Inferior parietal cortex (tissue), 1 donor: Measurements from ENCODE around the gene EME2.

Experiments used
- DNase-seq: peaks from one replicate; pipeline ENCODE4 v3.0.0-alpha.2; 2016; ENCODE audit errors: extremely low spot score

The EME2 gene

DNA sequence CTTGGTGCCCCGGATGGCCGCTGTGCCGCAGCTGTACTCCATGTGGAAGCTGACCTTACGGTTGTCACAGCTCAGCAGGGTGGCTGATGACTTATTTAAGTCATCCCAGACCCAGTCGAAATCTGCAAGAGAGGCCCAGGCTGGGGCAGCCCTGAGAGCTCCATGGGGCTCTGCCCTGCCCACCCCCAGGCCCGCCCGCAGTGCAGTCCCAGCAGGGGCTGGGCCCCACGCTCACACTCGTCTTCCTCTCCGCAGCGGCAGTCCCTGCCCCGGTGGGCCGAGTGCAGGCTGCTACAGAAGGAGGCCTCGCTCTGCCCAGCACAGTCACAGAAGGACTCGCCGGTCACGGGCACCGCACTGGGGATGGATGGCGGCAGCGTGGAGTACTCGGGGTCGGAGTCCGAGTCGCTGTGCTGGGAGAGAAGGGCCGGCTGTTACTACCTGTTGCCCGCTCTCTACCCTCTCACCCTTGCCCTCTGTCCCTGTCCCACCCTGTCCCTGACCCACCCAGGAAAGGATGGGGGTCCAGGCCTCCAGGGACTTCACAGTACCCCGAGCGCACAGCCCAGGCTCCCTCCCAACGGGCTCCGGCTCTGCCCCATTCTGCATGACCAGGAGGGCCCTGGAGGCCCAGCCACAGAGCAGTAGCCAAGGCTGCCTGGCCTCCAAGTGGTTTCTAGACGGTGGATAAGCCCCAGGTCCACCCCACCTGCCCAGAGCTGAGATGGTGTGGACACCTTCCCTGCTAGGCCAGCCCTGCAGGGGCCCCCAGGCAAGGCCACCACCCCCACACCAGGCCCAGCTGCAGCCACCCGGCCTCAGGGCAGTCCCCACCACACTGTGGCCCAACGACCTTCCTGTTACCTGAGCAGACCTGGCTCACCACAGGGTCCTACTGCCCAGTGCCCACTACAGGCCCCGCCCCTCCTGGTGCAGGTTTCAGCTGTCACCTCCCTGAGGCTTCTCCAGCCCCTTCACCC, 5.9 kb downstream of the EME2 start:
- DNase-seq: no peak

DNA sequence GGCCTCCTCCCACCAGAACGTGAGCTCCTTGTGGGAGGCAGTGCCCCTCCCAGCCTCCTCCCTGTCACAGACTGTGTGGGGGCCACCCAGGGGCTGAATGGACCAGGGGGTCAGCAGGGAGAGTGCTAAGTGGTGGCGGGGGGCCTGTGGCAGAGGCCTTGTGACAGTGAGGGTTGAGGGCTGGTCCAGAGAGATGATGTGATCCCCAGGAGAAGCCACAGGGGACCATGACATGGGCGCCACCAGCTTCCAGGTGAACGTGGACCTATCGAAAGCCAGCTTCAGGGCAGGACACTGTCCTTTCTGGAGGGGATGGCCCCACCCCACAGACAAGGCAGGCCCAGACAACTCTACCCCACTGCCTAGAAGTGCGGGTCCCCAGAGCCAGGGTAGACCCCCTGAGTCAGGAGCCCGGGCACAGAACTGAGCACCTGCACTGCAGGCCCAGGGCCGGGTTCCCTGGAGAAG, 6.7 kb downstream of the EME2 start:
- DNase-seq: no peak

DNA sequence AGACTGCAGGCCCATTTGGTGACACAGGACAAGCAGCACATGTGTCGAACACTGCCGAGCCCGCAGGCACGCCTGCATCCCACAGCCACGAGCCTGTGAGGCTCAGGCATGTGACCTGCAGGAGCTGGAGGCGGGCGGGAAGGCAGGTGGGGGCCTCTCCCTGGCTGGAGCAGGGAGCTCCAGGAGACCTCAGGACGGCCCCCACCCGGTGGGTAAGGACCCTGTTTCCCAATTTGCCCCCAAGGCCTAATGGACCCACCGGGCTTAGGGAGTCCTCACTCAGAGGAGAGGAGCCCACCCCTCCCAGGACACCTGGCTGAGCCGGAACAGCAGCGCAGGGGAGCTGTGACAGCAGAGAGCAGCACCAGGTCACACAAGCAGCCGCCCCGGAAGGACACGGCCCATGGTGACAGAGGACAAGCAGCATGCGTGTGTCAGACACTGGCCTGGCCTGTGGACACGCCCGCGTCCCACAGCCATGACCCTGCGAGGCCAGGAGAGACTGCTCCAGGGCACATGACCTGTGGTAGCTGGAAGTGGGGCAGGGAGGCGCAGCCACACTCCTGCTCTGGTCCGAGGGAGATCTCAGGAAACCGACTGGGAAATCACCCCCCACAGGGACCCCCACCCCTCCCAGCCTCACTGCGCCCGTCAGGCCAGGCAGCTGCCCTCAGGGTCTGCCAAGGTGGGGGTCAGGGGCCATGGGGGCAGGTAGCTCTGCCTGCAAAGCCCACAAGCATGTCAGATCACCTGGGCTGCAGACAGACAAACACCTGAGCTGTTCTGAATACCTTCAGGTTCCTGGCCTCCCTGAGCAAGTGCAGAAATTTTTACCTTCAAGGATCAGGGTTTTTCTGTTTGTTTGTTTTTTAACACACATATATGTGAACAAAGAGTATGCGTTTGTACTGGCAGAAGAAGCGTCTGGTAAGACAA, 7.4 kb downstream of the EME2 start:
- no peak for DNase-seq

DNA sequence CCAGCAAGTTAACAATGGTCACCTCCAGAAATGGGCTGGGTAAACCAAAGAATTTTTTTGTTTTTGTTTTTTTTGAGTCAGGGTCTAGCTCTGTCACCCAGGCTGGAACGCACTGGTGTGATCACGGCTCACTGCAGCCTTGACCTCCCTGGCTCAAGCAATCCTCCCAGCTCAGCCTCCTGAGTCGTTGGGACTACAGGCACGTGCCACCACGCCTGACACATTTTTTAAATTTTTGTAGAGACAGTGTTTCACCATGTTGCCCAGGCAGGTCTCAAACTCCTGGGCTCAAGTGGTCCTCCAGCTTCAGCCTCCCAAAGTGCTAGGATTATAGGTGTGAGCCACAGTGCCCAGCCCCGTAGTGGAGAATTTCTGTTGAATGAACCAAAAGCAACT, 8.1 kb downstream of the EME2 start:
- no peak for DNase-seq

DNA sequence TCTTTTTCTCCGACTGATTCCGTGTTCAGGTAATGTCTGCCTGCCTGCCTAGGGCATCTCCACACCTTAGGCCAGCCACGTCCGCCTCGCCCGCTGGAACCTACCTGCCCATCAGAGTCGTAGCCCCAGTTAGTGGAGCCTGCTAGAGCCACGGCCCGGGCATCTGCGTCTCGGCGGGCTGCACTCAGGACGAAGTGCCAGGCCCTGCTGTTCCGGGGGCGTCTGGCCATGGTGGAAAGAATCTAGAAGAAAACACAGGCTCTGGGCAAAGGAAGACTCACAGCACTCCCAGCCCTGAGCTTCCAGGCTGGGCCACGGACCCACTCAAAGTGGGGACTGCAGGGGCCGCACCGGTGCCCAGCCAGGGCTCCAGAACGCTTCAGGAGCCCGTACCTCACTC, 8.6 kb downstream of the EME2 start:
- no peak for DNase-seq

DNA sequence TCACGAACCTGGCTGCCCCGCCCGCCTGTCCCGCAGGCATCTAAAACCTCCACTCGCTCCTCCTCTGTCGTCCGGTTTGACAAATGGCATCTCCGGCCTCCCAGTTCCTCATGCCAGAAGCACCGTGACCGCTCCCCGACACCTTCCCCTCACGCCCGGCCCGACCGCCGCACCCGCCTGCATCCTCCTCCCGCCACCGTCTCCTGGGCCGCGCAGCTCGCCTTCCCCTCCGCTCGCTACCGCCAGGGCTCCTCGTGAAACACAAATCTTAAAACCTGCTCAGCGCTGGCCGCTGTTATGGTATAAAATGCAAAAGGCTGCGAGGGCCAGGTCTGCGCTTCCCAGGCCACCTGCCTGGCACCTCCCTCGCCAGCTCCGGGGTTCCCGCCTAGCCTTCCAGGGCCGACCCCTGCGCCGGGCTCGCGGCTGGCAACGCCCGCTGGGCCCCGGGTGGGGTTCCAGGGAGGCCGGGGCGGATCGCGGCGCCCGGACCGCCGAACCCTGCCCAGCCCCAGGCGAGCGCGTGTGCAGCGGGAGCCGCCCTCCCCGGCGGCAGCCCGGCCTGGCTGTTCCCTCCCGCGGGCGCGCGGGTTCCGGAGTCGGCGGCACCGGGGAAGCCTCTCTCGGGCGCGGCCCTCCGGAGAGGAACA, 9.3 kb downstream of the EME2 start:
- DNase-seq: no peak

DNA sequence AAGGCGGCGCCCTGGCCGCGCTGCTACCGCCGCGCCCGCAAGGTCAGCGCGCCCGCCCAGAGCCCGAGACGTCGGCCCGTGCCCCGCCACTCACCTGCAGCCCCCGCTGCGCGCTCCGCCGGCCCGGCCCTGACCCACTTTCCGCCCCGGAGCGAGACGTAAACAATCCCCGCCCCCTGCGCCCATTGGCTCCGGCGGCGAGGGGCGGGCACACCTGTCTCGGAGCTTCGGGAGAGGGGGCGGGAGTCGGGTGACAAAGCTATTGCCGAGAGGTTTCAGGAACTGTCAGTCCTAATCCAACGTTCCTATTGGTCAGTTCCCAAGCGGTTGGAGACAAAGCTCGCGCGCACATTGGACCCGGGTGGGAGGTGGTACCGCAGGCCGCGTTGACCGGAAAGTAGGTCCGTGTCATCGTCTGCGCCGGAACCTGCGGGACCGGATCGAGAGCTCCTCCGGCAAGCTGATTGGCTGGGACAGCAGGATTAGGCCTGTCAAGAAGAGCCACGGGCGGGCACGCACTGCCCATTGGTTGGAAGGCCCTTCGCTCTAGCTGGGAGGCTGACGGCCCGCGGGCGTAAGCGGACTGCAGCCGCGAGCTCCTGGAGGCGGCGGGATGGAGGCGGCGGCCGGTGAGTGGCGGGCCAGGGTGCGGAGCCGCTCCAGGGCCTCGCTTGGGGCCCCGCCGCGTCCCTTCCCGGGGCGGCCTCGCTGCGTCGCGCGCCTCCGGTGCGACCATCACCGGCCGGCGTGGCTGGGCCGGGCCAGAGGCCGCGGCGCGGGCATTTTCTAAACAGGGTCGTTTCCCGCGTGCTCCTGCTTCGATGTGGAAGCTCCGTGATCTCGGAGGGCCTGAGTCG, 10.0 kb downstream of the EME2 start, which contains the start of the genes NUBP2 and SPSB3:
NUBP2 (plus strand) TSS at position 553 of the 857 bp plus-strand sequence; CDS start at position 614, 61 bp downstream.
SPSB3 (minus strand) TSS at position 164 of the 857 bp plus-strand sequence. CDS start 1,088 bp downstream, outside the sequence.
- peak; percentile 100 for DNase-seq

DNA sequence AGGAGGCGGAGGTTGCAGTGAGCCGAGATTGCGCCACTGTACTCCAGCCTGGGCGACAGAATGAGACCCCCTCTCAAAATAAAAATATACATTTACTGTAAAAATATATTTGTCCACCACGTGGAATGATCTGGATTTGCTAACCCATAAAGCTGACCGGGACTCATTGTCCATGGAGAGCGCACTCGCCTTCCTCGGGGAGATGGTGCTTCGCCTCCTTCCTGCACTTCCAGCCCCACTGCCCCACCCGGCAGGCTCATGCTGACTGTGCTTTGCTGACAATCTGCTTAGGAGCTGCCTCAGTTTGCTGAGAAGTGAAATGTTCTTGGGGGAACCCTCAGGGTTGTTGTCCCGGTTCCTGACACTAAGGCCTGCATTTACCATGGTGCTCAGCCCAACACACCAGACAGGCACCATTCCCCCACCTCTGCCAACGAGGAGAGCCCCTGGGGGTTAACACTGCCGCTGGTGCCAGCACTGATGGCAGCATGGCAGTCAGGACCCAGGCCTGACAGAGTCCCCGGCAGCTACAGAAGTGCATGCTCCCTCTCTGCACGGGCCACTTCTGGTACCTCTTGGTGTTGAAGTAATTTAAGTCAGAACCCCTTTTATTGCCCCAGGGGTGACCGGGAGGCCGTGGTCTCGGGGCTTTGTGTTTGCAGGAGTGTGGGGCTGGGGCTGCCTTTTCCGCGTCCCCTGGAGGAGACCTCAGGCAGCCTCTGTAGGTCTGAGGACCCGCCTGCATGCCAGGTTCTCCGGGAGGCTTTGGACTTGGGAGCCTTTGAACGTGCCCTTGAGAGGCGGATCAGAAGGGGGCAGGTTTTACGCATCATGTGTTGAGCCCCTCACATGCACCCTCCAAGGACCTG, 12.6 kb downstream of the EME2 start:
- DNase-seq: no peak

DNA sequence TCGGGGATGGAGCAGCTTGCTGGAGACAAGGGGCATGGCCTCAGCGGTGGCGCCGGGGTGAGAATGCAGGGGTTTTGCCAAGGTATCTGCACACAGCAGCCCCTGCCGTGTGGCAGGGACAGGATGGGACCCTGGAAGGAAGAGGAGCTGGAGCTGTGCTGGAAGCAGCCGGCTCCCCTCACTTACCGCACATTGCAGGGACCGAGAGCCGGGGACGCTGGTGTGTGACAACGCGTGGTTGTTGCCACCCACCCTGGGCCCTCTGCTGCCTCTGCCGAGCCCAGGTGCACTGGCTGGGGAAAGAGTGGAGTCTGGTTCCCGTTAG, 13.2 kb downstream of the EME2 start:
- no peak for DNase-seq

DNA sequence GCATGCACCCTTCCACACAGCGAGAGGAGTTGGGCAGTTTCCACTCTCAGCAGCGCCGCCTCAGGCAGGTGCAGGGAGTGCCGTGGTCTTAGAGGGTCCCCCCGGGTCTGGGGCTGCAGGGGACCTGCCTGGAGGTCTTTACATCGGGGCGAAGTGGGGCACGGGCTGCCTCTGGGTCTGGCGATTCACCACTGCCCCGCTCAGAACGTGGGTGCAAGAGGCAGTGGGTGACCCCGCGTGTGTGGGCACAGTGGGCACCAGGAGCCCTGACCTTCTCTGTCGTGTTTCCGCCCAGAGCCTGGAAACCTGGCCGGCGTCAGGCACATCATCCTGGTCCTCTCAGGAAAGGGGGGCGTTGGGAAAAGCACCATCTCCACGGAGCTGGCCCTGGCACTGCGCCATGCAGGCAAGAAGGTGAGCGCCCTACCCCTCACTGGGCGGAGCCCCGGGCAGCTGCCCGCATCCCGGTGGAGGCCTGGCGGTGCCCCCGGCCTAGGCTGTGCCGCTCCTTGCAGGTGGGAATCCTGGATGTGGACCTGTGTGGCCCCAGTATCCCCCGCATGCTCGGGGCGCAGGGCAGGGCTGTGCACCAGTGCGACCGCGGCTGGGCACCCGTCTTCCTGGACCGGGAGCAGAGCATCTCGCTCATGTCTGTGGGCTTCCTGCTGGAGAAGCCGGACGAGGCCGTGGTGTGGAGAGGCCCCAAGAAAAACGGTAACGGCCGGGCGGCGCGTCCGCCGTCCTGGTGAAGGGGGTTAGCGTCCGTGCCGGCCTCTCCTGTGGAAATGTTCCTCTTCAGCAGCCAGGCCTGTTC, 13.8 kb downstream of the EME2 start:
- DNase-seq: no peak

DNA sequence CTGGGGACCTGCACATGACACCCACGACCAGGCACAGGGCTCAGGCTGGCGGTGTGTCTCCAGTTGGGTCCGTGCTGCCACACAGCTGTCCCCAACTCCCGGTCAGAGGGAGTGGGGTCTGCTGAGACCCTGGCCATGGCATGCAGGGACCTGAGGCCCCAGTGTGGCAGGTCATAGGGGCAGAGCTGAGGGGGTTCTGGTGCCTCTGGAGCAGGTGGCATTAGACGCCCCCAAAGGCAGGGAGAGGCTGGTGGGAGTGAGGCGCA, 14.4 kb downstream of the EME2 start:
- no peak for DNase-seq

DNA sequence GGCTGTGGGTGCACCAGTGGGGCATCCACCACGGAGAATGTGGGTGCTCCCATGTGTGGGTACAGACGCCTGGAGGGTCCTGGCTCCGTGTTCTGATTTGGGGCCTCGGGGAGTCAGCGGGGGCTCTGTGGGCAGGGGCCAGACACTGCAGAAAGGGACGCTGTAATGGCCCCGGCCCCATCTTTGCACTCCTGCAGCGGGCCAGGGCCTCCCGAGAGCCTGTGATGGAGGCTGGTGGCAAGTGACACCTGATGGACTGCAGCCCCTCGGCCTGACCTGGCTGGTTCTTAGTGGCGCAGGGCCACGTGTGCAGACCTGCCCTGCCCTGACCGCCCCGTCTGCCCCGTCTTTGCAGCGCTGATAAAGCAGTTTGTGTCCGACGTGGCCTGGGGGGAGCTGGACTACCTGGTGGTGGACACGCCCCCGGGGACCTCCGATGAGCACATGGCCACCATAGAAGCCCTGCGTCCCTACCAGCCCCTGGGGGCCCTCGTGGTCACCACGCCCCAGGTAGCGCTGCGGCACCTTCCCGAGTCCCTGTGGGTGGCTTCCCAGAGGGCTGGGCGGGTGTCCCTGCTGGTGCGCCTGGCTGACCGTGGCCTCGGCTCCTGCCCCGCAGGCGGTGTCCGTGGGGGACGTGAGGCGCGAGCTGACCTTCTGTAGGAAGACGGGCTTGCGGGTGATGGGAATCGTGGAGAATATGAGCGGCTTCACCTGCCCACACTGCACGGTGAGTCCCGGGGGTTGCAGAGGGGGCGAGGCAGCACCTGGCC, 14.9 kb downstream of the EME2 start:
- no peak for DNase-seq

DNA sequence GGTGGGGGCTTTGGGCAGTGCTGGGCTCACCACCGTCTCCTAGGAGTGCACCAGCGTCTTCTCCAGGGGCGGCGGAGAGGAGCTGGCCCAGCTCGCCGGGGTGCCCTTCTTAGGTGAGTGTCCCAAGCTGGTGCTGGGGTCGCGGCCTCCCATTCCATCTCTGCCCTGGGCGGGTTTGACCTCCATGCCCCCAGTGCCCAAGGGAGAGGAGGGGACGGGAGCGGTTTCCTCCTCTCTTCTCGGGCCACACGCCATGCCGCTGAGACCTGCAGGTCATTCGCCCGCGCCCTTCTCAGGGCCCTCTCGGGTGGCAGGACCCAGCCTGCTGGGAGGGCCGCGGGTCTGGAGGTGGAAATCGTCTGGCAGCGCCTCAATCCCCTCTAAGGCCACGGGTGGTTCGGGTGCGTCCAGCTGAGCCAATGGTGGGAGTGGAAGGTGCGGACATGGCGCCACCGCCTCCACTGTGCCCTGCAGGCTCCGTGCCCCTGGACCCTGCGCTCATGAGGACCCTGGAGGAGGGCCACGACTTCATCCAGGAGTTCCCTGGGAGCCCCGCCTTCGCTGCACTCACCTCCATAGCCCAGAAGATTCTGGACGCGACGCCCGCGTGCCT, 15.6 kb downstream of the EME2 start:
- no peak for DNase-seq

DNA sequence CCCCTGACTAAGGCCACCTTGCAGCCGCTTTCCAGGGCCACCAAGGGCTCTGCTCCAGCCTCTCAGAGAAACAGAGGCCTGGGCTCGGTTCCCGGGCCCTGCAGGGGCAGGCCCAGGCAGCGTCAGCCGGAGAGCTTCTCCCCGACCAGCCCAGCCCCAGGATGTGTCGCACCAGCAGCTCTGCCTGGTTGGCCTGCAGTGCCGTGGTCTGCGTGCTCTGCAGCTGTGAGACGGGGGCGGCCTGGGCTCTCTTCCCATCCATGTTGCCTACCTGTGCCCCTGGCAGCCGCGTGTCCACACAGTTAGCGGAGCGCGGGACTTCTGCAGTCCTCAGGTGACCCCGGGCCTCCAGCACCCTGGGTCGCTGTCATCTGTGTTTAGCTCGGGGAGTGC, 16.1 kb downstream of the EME2 start:
- no peak for DNase-seq

DNA sequence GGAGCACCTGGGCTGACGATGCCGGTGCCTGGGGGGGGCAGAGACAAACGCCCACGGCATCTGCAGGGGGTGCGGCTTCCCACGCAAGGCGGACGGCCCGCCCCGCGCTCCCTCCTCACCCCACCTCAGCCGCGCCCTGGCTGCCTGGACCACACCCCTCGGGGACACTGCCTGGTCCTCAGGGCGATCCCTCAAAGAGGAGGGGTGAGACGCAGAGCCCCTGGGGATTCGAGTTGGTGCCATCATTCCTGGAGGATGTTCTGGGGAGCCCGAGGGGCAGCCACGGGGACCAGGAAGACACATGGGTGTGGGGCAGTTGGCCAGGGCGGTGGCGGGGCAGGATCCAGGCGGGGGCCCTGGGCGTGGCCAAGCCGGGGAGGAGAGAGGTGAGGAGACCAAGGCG, 17.0 kb downstream of the EME2 start:
- DNase-seq: no peak

DNA sequence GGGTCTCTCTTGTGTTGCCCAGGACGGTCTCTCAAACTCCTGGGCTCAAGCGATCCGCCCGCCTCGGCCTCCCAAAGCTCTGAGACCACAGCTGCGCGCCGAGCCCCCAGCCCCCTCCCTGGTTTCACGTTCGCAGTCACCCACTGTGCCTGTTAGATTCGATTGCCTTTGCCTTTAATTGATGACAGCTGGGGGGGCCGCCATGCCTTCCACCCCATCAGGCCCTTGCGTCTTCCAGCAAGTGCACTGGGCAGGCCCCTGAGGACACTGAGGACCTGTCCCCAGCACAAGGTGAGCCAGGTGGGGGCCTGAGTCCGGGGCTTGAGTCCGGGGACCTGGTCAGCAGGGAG, 17.6 kb downstream of the EME2 start:
- DNase-seq: no peak

DNA sequence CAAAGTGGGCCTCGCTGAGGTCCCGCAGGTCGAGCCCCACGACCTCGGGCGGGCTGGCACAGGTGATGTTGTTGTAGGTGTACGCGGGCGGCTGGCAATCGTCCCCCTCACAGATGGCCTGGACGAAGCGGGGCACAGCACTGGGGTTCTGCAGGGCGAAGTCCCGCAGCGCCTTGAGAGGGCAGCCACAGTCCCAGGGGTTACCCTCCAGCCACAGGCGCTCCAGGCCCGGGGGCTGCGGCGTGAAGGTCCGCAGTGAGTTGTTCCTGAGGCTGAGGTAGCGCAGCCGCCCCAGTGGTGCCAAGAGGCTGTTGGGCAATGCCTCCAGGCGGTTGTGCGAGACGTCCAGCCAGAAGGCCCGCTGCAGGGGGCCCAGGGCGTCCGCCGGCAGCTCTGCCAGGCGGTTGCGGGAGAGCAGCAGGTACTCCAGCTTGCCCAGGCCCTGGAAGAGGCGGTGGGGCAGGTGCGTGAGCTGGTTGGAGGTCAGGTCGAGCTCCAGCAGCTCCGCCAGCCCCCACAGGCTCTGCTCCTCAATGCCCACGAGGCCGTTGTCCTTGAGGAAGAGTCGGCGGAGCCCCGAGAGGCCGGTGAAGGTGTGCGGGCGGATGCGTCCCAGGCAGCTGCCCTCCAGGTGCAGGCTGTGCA, 18.1 kb downstream of the EME2 start:
- no peak for DNase-seq
